RCC 7860 (cell line): ENCODE results near the gene MORC2.

ENCODE experiments used
- DNase-seq: peaks from one replicate; pipeline ENCODE4 v3.0.0-alpha.2; 2015; ENCODE audit warnings: low spot score
- FAIRE-seq: peaks from 2 replicates; lab custom pipeline; 2012; peaks lifted over from hg19 to GRCh38; lab: Jason Lieb, UNC

The MORC2 gene

GRCh38 chr22:30875481-30876215 lies 92.9 kb downstream of the MORC2 start:
- FAIRE-seq = no peak
- DNase-seq = no peak
